ENCODE data around the gene AGBL3. TPM values are rescaled to one million over a fixed set of nuclear protein-coding genes. Genes with fewer than 3 reads are reported as not detected.
A peak's percentile ranks its signal among the peaks of the same experiment; 100 is the strongest.

The AGBL3 gene
- total RNA-seq, 1 experiment from 2014 or later, result 2.1 TPM

- no peak for TF ChIP-seq ERG (CRISPR knock-in tag; IDR thresholded peaks at IDR 0.05)
- TF ChIP-seq SP1 (CRISPR knock-in tag; conservative IDR thresholded peaks at IDR 0.05), result no peak
- TF ChIP-seq MXD4 (CRISPR knock-in tag; IDR thresholded peaks at IDR 0.05; ENCODE audit: borderline replicate concordance), result no peak
- no peak for TF ChIP-seq FOXK1 (CRISPR knock-in tag; IDR thresholded peaks at IDR 0.05)
- no peak for TF ChIP-seq NFATC4 (CRISPR knock-in tag; IDR thresholded peaks at IDR 0.05)
- no peak for TF ChIP-seq ZNF121 (CRISPR knock-in tag; IDR thresholded peaks at IDR 0.05)
- TF ChIP-seq EMX1 (CRISPR knock-in tag; IDR thresholded peaks at IDR 0.05), result no peak
Measured at GRCh38 chr7:135109562-135109961, 123.3 kb downstream of the AGBL3 start (continued).

GRCh38 chr7:135109976-135110375 is 123.7 kb downstream of the AGBL3 start:
- ChIA-PET POLR2A (no interaction called here), CTCF (interaction anchor here (0.9 to 1.5 kb wide), 3 partner anchors 54 to 124 kb away, joined by 3 to 5 read pairs (median 3); partner anchors contain the start of gene AGBL3)
- ATAC-seq, result peak; percentile 92
- H3K27me3 Mint-ChIP-seq (ENCODE audit: low read depth), result no peaks in the 10 kb centered on the region
- DNase-seq (ENCODE audit: low spot score), result no peak
- H3K9me3 Mint-ChIP-seq, result peaks cover 5% of the 10 kb centered on the region
- no peak for TF ChIP-seq ESRRA (CRISPR knock-in tag; IDR thresholded peaks at IDR 0.05; ENCODE audit: borderline replicate concordance)
- no peak for TF ChIP-seq ZSCAN18 (CRISPR knock-in tag; IDR thresholded peaks at IDR 0.05)
- TF ChIP-seq FOXJ3 (CRISPR knock-in tag; IDR thresholded peaks at IDR 0.05; ENCODE audit: borderline replicate concordance), result no peak
- TF ChIP-seq MYBL2 (CRISPR knock-in tag; IDR thresholded peaks at IDR 0.05), result no peak
- TF ChIP-seq CDX4 (CRISPR knock-in tag; IDR thresholded peaks at IDR 0.05; ENCODE audit: borderline replicate concordance), result no peak
- no peak for TF ChIP-seq ZNF512 (CRISPR knock-in tag; IDR thresholded peaks at IDR 0.05; ENCODE audit: borderline replicate concordance)
- TF ChIP-seq FOXK1 (CRISPR knock-in tag; IDR thresholded peaks at IDR 0.05), result no peak
- no peak for TF ChIP-seq ZNF219 (CRISPR knock-in tag; IDR thresholded peaks at IDR 0.05; ENCODE audit: borderline replicate concordance)
- no peak for TF ChIP-seq ELF4 (CRISPR knock-in tag; IDR thresholded peaks at IDR 0.05; ENCODE audit: low read depth)
- TF ChIP-seq SP1 (CRISPR knock-in tag; conservative IDR thresholded peaks at IDR 0.05), result no peak
- no peak for TF ChIP-seq AFF4 (CRISPR knock-in tag; IDR thresholded peaks at IDR 0.05; ENCODE audit: borderline replicate concordance)
- no peak for TF ChIP-seq E2F5 (CRISPR knock-in tag; IDR thresholded peaks at IDR 0.05)
- no peak for TF ChIP-seq GRHL2 (CRISPR knock-in tag; IDR thresholded peaks at IDR 0.05; ENCODE audit: insufficient replicate concordance, severe bottlenecking)
- no peak for TF ChIP-seq PRRX2 (CRISPR knock-in tag; IDR thresholded peaks at IDR 0.05)
- no peak for TF ChIP-seq MLX (CRISPR knock-in tag; IDR thresholded peaks at IDR 0.05)
- TF ChIP-seq ERG (CRISPR knock-in tag; IDR thresholded peaks at IDR 0.05), result no peak
- TF ChIP-seq HMGA2 (CRISPR knock-in tag; IDR thresholded peaks at IDR 0.05), result no peak
- no peak for TF ChIP-seq MAX (CRISPR knock-in tag; IDR thresholded peaks at IDR 0.05)
- H3K4me3 Mint-ChIP-seq, result no peak overlapping the region
- no peaks in the 10 kb centered on the region for H3K36me3 Mint-ChIP-seq
- no peak overlapping the region for H3K27ac Mint-ChIP-seq
- H3K4me1 Mint-ChIP-seq, result no peaks in the 10 kb centered on the region

All from WTC11 (cell line).